MM.1S (cell line): ENCODE measurements around the gene COQ8A.

Experiments used
- CTCF ChIP-seq: fragments of 300-600 bp; sonication (generic); IDR thresholded peaks from 2 replicates; pipeline ENCODE4 v1.5.1; 2016; ENCODE audit warnings: antibody characterized with exemption, low read length, mixed read lengths
- EZH2 ChIP-seq: fragments of 300-600 bp; sonication (generic); optimal IDR thresholded peaks from 2 replicates; pipeline ENCODE3; 2017; ENCODE audit warnings: low read depth, mild to moderate bottlenecking, antibody characterized with exemption, low read length, mixed read lengths
- EZH2phosphoT487 ChIP-seq: fragments of 300-600 bp; sonication (generic); IDR thresholded peaks from 2 replicates; pipeline ENCODE4 v1.6.1; 2018; ENCODE audit warnings: antibody characterized with exemption, low read length

- TF ChIP-seq CTCF (no peak), EZH2 (no peak), EZH2phosphoT487 (no peak)
Observed at GRCh38 chr1:227004796-227005195, 64.7 kb downstream of the COQ8A start.
